Skeletal muscle tissue (tissue), 4 donors: ENCODE data around the gene MT1H. TPM values are rescaled to one million over a fixed set of nuclear protein-coding genes. Genes with fewer than 3 reads are reported as not detected.

ENCODE experiments used
- H3K27ac ChIP-seq: one replicate; pipeline ENCODE4 v1.7.0; 2013; ENCODE audit warnings: mild to moderate bottlenecking, low read depth, low read length, inconsistent platforms
- H3K27me3 ChIP-seq, 3 donors: one replicate each; pipeline ENCODE4 v1.7.0; 2013; ENCODE audit warnings: low read length in 3 of 3; ENCODE audit not compliant: control insufficient read depth in 3 of 3, insufficient read depth in 3 of 3
- H3K36me3 ChIP-seq, 3 donors: one replicate each; pipeline ENCODE4 v1.7.0; 2013; ENCODE audit warnings: low read length in 3 of 3; ENCODE audit not compliant: control insufficient read depth in 3 of 3, insufficient read depth in 3 of 3
- H3K4me1 ChIP-seq, 3 donors: one replicate each; pipeline ENCODE4 v1.7.0; 2013; ENCODE audit warnings: low read length in 3 of 3, mild to moderate bottlenecking in 3 of 3; ENCODE audit not compliant: control insufficient read depth in 3 of 3, insufficient read depth in 3 of 3
- H3K4me3 ChIP-seq, 3 donors: one replicate each; pipeline ENCODE4 v1.7.0; 2013; ENCODE audit warnings: low read length in 3 of 3
- H3K9ac ChIP-seq, 3 donors: one replicate each; pipeline ENCODE4 v1.7.0; 2013; ENCODE audit warnings: low read length in 3 of 3, mild to moderate bottlenecking in 3 of 3, moderate library complexity in 2 of 3, low read depth in 1 of 3
- H3K9me3 ChIP-seq, 3 donors: one replicate each; pipeline ENCODE4 v1.7.0; 2013; ENCODE audit warnings: low read length in 3 of 3; ENCODE audit not compliant: control insufficient read depth in 3 of 3
- total RNA-seq: library from RNA; depleted of rRNA; stranded (reverse); fragments of >200 nt; gene quantifications from one replicate; pipeline ENCODE4 v1.2.3, GENCODE V29; 2014
- donor health status: Osteomylitis.

The MT1H gene
- total RNA-seq, 1 donor from 2014 or later: not detected

DNA sequence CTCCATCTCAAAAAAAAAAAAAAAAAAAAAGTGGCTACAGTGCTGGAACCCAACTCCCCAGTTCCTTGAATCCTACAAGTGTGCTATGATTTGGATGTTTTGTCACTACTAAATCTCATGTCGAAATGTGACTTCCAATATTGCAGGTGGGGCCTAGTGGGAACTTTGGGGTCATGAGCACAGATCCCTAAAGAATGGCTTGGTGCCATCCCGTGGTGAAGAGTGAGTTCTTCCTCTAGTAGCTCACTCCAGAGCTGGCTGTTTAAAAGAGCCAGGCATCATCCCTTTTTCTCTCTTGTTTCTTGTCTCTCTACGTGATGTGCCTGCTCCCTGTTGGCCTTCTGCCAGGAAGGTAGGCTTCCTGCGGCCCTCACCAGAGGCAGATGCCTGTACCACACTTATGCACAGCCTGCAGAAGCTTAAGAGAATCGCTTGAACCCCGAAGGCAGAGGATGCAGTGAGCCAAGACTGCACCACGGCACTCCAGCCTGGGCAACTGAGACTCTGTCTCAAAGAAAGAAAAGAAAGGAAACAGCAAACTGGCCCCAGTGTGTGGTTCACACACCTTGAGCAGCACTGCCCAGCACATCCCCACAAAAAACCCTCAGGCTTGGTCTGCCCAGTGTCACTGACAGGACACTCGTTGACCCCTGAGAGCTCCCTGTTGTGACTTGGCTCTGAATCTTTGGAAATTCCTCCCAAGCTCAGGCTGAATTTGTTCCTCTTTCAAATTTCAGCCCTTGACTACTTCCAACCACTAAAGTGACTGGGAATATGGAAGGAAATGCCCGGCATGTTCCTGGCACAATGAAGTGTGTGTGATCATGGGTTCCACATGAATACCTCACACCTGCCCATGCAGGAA is 40.9 kb upstream of the MT1H start:
- no peak overlapping the region for H3K4me3 ChIP-seq
- no peaks in the 10 kb centered on the region for H3K9me3 ChIP-seq
- H3K9ac ChIP-seq: peak overlapping the region in 1 of 3 donors; percentile 40
- peak overlapping the region; percentile 52 for H3K27ac ChIP-seq
- H3K36me3 ChIP-seq: no peaks in the 10 kb centered on the region
- H3K4me1 ChIP-seq: peaks cover 32 to 50% (median 49%) of the 10 kb centered on the region in 3 donors
- peaks cover 0 to 7% (median 3%) of the 10 kb centered on the region in 3 donors for H3K27me3 ChIP-seq

DNA sequence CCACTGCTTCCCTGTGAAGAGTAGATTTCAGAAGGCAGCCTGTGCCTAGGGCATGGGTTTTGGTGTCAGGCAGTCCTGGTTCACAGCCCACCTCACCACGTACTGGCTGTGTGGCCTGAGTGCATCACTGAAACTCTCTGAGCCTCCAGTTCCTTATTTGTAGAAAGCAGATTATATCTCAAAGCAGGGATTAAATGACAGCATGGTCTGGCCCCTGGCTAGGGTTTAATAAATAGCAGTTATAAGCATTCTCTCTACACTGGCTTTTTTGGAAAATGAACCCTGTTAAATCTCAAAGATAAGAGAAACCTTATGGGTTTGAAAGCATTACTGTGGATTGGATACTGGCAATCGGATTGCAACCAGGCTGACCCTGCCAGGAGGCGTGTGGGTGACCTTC is 40.1 kb upstream of the MT1H start:
- Histone ChIP-seq H3K27ac (peak overlapping the region; percentile 52), H3K9me3 (no peaks in the 10 kb centered on the region), H3K4me1 (peaks cover 32 to 50% (median 49%) of the 10 kb centered on the region in 3 donors), H3K9ac (peak overlapping the region in 2 of 3 donors; percentile 26 to 30), H3K4me3 (no peak overlapping the region), H3K27me3 (peaks cover 0 to 7% (median 3%) of the 10 kb centered on the region in 3 donors), H3K36me3 (no peaks in the 10 kb centered on the region)

DNA sequence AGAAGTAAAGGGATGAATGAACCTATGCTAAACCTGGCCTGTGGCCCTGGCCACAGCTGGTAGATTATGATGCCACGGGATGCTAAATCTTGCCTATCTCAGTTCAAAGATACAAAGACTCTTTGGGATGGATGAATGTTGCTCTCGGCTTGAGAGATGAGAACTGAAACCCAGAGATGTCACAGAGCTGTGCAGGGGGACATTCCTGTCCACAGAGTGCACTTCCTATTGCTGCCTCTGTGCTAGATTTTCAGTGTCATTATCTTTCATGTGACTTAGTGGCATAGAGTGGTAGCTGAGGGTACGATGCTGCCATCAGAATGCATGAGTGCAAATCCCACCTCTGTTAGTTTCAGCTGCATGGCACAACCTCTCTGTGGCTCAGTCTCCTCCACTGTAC is 39.5 kb upstream of the MT1H start:
- no peak overlapping the region for H3K9ac ChIP-seq
- no peaks in the 10 kb centered on the region for H3K9me3 ChIP-seq
- H3K36me3 ChIP-seq: no peaks in the 10 kb centered on the region
- peaks cover 32 to 45% (median 44%) of the 10 kb centered on the region in 3 donors for H3K4me1 ChIP-seq
- H3K4me3 ChIP-seq: no peak overlapping the region
- no peak overlapping the region for H3K27ac ChIP-seq
- H3K27me3 ChIP-seq: peaks cover 2 to 8% (median 7%) of the 10 kb centered on the region in 3 donors

DNA sequence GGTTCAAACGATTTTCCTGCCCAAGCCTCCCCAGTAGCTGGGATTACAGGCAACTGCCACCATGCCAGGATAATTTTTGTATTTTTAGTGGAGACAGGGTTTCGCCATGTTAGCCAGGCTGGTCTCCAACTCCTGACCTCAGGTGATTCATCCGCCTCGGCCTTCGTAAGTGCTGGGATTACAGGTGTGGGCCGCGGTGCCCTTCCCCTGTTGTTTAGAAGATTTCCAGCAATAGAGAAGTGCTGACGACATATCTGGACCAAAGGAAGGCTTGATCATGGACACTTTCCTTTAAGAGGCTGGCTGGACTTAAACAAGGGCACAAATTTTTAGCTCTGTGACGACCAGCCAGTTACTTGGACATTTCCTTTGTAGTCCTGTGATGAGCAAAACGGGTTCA is 38.4 kb upstream of the MT1H start:
- Histone ChIP-seq H3K9me3 (no peaks in the 10 kb centered on the region), H3K9ac (no peak overlapping the region), H3K4me1 (peaks cover 26 to 39% (median 36%) of the 10 kb centered on the region in 3 donors), H3K27ac (peak overlapping the region; percentile 42), H3K4me3 (no peak overlapping the region), H3K36me3 (no peaks in the 10 kb centered on the region), H3K27me3 (peaks cover 7 to 17% (median 8%) of the 10 kb centered on the region in 3 donors)

DNA sequence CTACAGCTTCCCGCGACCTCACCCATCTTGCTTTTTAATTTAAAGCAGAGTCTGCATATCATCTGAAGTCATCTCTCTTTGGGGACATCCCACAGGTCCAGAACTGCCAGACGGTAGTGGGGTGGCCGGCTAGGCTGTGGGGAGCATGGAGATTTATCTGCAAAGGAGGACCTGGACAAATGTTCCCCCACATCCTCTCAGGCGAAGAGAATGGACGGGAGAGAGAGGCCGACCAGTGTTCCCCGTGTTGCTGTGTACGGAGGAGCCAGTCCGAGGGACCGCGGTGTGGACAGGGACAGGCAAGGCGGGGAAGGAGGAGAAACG is 37.8 kb upstream of the MT1H start:
- no peaks in the 10 kb centered on the region for H3K9me3 ChIP-seq
- H3K4me1 ChIP-seq: peaks cover 23 to 34% (median 30%) of the 10 kb centered on the region in 3 donors
- no peaks in the 10 kb centered on the region for H3K36me3 ChIP-seq
- H3K4me3 ChIP-seq: peak overlapping the region; percentile 54 to 69 (median 67)
- H3K9ac ChIP-seq: peak overlapping the region; percentile 54 to 77 (median 67)
- peaks cover 7 to 17% (median 13%) of the 10 kb centered on the region in 3 donors for H3K27me3 ChIP-seq
- H3K27ac ChIP-seq: peak overlapping the region; percentile 42

DNA sequence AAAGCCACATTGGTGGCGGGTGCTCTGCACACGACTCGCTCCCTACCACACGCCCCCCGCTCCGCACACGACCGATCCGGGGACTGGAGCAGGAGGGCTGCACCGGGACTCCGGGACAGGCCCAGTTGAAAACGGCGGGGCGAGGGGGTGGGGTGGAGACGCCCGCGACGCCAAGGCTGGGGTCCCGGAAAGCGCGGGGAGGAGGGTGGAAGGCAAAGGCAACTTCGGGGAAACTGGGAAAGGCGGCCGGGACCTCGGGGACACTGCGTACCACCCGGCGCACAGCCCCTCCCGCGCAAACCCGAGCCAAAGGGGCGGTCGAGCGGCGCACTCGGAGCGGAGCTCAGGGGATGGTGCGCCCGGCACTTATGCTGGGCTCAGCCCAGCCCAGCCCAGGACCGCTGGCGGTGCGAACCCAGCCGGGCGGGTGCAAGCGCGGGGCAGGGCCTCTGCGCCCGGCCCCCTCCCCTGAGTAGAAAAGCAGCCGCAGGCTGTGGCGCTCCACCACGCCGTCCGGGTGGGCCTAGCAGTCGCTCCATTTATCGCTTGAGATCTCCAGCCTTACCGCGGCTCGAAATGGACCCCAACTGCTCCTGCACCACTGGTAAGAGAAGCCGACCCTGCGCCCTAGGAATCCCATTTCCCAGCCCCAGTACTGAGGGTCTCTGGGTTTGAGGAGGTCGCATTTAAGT is 37.3 kb upstream of the MT1H start, which contains the start of gene MT1M:
Gene MT1M (plus strand): TSS at position 504 of the 692 bp plus-strand sequence. CDS start 73 bp downstream, at position 577.
- Histone ChIP-seq H3K9me3 (no peaks in the 10 kb centered on the region), H3K27ac (peak within 1 kb of the TSS; percentile 42)

DNA sequence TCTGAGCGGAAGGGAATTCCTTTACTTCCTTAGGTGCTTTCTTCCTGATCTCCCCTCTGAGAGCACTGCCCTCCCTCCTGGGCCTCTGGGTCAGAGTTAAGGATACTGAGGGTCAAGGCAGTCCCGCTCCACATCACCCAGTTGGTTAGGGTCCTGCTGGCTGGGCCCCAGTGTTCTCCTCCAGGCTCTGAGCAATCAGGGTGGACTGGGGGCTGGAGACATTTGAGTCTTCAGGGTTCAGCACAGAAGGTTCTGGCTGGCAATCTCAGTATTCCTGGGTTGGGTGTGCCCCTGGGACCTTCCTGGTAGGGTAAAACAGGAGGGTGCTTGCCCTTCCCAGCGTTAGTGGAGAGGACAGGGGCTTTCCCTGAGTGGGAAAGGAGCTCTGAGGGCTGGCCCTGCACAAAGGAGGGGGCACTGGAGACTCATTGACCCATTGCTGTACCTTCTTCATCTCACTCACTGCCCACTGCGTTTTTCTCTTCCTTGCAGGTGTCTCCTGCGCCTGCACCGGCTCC is 36.7 kb upstream of the MT1H start:
- H3K9ac ChIP-seq: peak overlapping the region; percentile 52 to 77 (median 67)
- H3K27ac ChIP-seq: peak overlapping the region; percentile 42
- H3K27me3 ChIP-seq: peaks cover 10 to 19% (median 15%) of the 10 kb centered on the region in 3 donors
- H3K9me3 ChIP-seq: no peaks in the 10 kb centered on the region
- peak overlapping the region; percentile 54 to 69 (median 67) for H3K4me3 ChIP-seq
- H3K4me1 ChIP-seq: peaks cover 21 to 29% (median 25%) of the 10 kb centered on the region in 3 donors
- H3K36me3 ChIP-seq: no peaks in the 10 kb centered on the region

More for the DNA sequence above, 37.3 kb upstream of the MT1H start, which contains the start of gene MT1M:
- Histone ChIP-seq H3K9ac (peak within 1 kb of the TSS; percentile 54 to 77 (median 67)), H3K4me3 (peak within 1 kb of the TSS; percentile 54 to 69 (median 67)), H3K27me3 (peaks cover 7 to 17% (median 13%) of the 10 kb centered on the region in 3 donors), H3K4me1 (peaks cover 18 to 29% (median 26%) of the 10 kb centered on the region in 3 donors), H3K36me3 (no peaks in the 10 kb centered on the region)

DNA sequence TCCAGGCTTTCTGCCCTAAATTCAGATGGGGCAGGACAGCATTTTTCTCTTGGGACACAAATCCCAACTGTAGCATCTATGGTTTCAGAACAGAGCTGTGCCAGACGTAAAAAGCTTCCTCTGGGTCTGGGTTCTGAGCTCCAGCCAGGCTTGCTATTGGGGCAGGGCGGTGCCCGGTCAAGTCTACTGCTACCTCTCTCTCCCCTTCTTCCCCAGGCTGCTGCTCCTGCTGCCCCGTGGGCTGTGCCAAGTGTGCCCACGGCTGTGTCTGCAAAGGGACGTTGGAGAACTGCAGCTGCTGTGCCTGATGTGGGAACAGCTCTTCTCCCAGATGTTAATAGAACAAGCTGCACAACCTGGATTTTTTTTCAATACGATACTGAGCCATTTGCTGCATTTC is 36.1 kb upstream of the MT1H start:
- H3K9me3 ChIP-seq: no peaks in the 10 kb centered on the region
- H3K9ac ChIP-seq: no peak overlapping the region
- H3K27ac ChIP-seq: no peak overlapping the region
- H3K27me3 ChIP-seq: peaks cover 15 to 24% (median 18%) of the 10 kb centered on the region in 3 donors
- peaks cover 27 to 34% (median 27%) of the 10 kb centered on the region in 3 donors for H3K4me1 ChIP-seq
- no peaks in the 10 kb centered on the region for H3K36me3 ChIP-seq
- peak overlapping the region in 1 of 3 donors; percentile 54 for H3K4me3 ChIP-seq

DNA sequence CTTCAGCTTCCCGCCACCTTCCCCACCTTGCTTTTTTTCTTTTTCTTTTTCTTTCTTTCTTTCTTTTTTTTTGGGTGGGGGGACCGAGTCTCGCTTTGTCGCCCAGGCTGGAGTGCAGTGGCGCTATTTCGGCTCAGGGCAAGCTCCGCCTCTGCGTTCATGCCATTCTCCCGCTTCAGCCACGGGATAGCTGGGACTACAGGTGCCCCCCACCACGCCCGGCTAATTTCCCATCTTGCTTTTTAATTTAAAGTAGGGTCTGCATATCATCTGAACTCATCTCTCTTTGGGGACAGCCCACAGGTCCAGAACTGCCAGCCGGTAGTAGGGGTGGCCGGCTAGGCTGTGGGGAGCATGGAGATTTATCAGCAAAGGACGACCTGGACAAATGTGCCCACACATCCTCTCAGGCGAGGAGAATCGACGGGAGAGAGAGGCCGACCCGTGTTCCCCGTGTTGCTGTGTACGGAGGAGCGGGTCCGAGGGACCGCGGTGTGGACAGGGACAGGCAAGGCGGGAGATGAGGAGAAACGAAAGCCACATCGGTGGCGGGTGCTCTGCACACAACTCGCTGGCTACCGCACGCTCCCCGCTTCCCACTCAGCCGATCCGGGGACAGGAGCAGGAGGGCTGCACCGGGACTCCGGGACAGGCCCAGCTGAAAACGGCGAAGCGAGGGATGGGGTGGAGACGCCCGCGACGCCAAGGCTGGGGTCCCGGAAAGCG is 34.7 kb upstream of the MT1H start:
- Histone ChIP-seq H3K4me1 (peaks cover 19 to 27% (median 26%) of the 10 kb centered on the region in 3 donors), H3K27ac (no peak overlapping the region), H3K9me3 (no peaks in the 10 kb centered on the region), H3K27me3 (peaks cover 18 to 38% (median 25%) of the 10 kb centered on the region in 3 donors), H3K4me3 (no peak overlapping the region), H3K9ac (no peak overlapping the region), H3K36me3 (no peaks in the 10 kb centered on the region)
